ENCODE measurements around the gene FUCA1. TPM values are rescaled to one million over a fixed set of nuclear protein-coding genes. Genes with fewer than 3 reads are reported as not detected.
"Not testable (repeated sequence)": the region's sequence is repeated elsewhere in the genome, so short reads cannot be mapped to it uniquely, and the experiment has no call there.

The FUCA1 gene
- total RNA-seq, 1 experiment from 2014 or later = 2.3 TPM

- DNase-seq (ENCODE audit: low read depth) = no peak
Measured at GRCh38 chr1:23843644-23844043, 24.4 kb downstream of the FUCA1 start.

- peak; percentile 28 for DNase-seq (ENCODE audit: low read depth)
Measured at GRCh38 chr1:23838401-23838866, 29.7 kb downstream of the FUCA1 start.

- DNase-seq (ENCODE audit: low read depth) = no peak
Measured at GRCh38 chr1:23837908-23838307, 30.2 kb downstream of the FUCA1 start.

- no peak for DNase-seq (ENCODE audit: low read depth)
Measured at GRCh38 chr1:23836037-23836436, 32.1 kb downstream of the FUCA1 start.

- not testable (repeated sequence) for DNase-seq (ENCODE audit: low read depth)
Measured at GRCh38 chr1:23834156-23834555, 33.9 kb downstream of the FUCA1 start.

- no peak for DNase-seq (ENCODE audit: low read depth)
Measured at GRCh38 chr1:23827717-23828116, 40.4 kb downstream of the FUCA1 start.

- DNase-seq (ENCODE audit: low read depth) = not testable (repeated sequence)
Measured at GRCh38 chr1:23826590-23826989, 41.5 kb downstream of the FUCA1 start.

- no peak for DNase-seq (ENCODE audit: low read depth)
Measured at GRCh38 chr1:23825762-23826522, 42.1 kb downstream of the FUCA1 start.

- peak; percentile 78 for DNase-seq (ENCODE audit: low read depth)
Measured at GRCh38 chr1:23825076-23825761, 42.9 kb downstream of the FUCA1 start, which contains the start of gene HMGCL. Gene HMGCL, minus strand, starts transcription at chr1:23825429. Its CDS starts 14 bp downstream, at chr1:23825415.

GRCh38 chr1:23824711-23825075 lies 43.4 kb downstream of the FUCA1 start:
- no peak for DNase-seq (ENCODE audit: low read depth)

- DNase-seq (ENCODE audit: low read depth) = no peak
Measured at GRCh38 chr1:23823767-23824166, 44.3 kb downstream of the FUCA1 start.

- no peak for DNase-seq (ENCODE audit: low read depth)
Measured at GRCh38 chr1:23817633-23818032, 50.5 kb downstream of the FUCA1 start.

- DNase-seq (ENCODE audit: low read depth) = no peak
Measured at GRCh38 chr1:23816906-23817305, 51.2 kb downstream of the FUCA1 start.

GRCh38 chr1:23816361-23816760 lies 51.7 kb downstream of the FUCA1 start:
- no peak for DNase-seq (ENCODE audit: low read depth)

GRCh38 chr1:23814016-23814415 lies 54.1 kb downstream of the FUCA1 start:
- no peak for DNase-seq (ENCODE audit: low read depth)

- DNase-seq (ENCODE audit: low read depth) = peak; percentile 44
Measured at GRCh38 chr1:23810818-23811540, 57.1 kb downstream of the FUCA1 start.

- peak; percentile 61 for DNase-seq (ENCODE audit: low read depth)
Measured at GRCh38 chr1:23809751-23810171, 58.3 kb downstream of the FUCA1 start.

GRCh38 chr1:23807453-23807852 lies 60.6 kb downstream of the FUCA1 start:
- no peak for DNase-seq (ENCODE audit: low read depth)

- DNase-seq (ENCODE audit: low read depth) = no peak
Measured at GRCh38 chr1:23806280-23806679, 61.8 kb downstream of the FUCA1 start.

GRCh38 chr1:23805025-23805424 lies 63.1 kb downstream of the FUCA1 start:
- no peak for DNase-seq (ENCODE audit: low read depth)

- no peak for DNase-seq (ENCODE audit: low read depth)
Measured at GRCh38 chr1:23804183-23804835, 63.8 kb downstream of the FUCA1 start.
